ENCODE measurements around the gene RALGAPA2. TPM values are rescaled to one million over a fixed set of nuclear protein-coding genes. Genes with fewer than 3 reads are reported as not detected.

The RALGAPA2 gene
- total RNA-seq, 1 donor from 2014 or later, result 28.1 TPM

DNA sequence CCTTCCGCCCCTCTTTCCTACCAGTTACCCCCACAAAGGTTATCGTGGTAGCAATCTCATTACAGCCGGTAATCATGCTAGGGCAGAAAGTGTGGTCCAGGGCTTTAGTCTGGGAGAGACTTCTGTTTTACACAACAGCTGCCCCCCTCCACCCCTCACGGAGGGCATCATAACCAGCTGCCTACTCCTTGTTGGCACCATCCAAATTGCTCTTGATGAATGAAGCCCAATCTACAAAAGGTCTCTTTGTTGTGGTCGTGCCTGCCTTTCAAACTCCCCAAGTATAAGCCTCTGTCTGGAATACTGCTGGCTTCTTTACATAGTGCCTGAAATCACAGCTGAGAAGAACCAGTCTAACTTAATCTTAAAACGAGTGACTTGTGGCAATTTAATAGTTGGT is 186.7 kb downstream of the RALGAPA2 start:
- H3K9me3 Mint-ChIP-seq, result no peaks in the 10 kb centered on the region
- no peaks in the 10 kb centered on the region for H3K27me3 Mint-ChIP-seq
- H3K27ac Mint-ChIP-seq, result no peak overlapping the region
- H3K4me3 Mint-ChIP-seq, result no peak overlapping the region
- H3K36me3 Mint-ChIP-seq, result peaks cover 12% of the 10 kb centered on the region
- no peak for DNase-seq (ENCODE audit: extremely low spot score, unreplicated experiment)
- H3K4me1 Mint-ChIP-seq (ENCODE audit: unreplicated experiment), result peaks cover 14% of the 10 kb centered on the region
- TF ChIP-seq, protein P1, sequence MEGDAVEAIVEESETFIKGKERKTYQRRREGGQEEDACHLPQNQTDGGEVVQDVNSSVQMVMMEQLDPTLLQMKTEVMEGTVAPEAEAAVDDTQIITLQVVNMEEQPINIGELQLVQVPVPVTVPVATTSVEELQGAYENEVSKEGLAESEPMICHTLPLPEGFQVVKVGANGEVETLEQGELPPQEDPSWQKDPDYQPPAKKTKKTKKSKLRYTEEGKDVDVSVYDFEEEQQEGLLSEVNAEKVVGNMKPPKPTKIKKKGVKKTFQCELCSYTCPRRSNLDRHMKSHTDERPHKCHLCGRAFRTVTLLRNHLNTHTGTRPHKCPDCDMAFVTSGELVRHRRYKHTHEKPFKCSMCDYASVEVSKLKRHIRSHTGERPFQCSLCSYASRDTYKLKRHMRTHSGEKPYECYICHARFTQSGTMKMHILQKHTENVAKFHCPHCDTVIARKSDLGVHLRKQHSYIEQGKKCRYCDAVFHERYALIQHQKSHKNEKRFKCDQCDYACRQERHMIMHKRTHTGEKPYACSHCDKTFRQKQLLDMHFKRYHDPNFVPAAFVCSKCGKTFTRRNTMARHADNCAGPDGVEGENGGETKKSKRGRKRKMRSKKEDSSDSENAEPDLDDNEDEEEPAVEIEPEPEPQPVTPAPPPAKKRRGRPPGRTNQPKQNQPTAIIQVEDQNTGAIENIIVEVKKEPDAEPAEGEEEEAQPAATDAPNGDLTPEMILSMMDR (conservative IDR thresholded peaks at IDR 0.05), result no peak

DNA sequence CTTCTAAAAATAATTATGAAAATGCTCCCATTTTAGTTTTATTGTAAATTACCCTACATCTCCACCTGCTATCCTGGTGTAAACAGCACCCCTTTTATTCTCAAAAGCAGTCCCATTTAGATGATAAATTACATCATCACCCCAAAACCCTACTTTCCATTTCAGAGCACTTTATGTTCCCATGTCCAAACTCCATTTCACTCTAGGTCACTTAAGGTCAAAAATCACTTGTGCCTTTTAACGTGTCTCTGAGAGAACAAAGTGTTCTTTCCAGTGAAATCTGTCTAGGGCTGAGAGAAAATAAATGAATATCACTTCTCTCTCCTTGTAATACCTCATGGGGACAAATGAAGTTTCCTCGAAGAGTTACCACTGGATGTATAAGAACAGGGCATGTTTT is 187.2 kb downstream of the RALGAPA2 start:
- Mint-ChIP-seq H3K36me3 (peaks cover 15% of the 10 kb centered on the region), H3K27me3 (no peaks in the 10 kb centered on the region), H3K4me1 (ENCODE audit: unreplicated experiment) (peaks cover 14% of the 10 kb centered on the region), H3K27ac (no peak overlapping the region), H3K9me3 (no peaks in the 10 kb centered on the region), H3K4me3 (no peak overlapping the region)
- TF ChIP-seq, protein P1 (conservative IDR thresholded peaks at IDR 0.05), result no peak
- DNase-seq (ENCODE audit: extremely low spot score, unreplicated experiment), result no peak

DNA sequence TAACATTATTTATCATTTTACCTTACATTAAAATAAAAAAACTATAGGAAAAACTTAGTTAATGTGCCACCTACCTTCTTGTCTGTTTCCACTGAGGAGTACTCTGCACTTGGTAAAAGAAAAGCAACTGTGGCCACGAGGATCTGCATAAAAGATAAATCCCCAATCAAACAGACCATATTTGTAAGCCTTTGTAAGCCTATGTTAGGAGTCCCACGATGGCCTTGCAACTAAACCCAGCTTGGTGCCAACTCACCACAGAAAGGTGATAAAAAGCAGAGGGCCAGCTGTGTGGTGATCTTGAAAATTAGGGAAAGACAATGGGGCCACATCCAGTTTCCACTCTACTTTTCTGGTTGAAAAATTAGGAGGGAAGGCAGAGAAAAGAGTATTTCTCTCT is 187.7 kb downstream of the RALGAPA2 start:
- DNase-seq (ENCODE audit: extremely low spot score, unreplicated experiment), result no peak
- no peak overlapping the region for H3K27ac Mint-ChIP-seq
- no peaks in the 10 kb centered on the region for H3K27me3 Mint-ChIP-seq
- H3K9me3 Mint-ChIP-seq, result no peaks in the 10 kb centered on the region
- peaks cover 14% of the 10 kb centered on the region for H3K4me1 Mint-ChIP-seq (ENCODE audit: unreplicated experiment)
- peaks cover 18% of the 10 kb centered on the region for H3K36me3 Mint-ChIP-seq
- H3K4me3 Mint-ChIP-seq, result no peak overlapping the region
- TF ChIP-seq, protein P1 (conservative IDR thresholded peaks at IDR 0.05), result no peak

DNA sequence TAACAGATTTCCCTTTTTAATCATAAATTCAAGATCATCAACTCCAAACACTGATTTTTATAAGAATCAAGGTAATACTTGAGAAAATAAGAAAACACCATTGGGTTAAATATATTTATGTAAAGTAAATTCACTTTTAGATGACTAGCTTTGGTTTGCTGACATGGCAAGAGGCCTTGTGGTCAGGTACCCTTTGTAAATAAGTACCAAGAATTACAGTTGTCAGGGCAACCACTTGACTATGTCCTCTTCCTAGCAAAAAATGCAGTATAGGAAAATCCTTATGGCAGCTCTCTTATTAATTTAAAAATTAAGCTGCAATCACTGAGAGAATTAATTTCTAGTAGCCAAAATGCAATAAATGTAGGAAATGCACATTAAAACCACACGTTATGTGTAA is 190.7 kb downstream of the RALGAPA2 start:
- H3K27ac Mint-ChIP-seq, result no peak overlapping the region
- H3K4me3 Mint-ChIP-seq, result no peak overlapping the region
- DNase-seq (ENCODE audit: extremely low spot score, unreplicated experiment), result no peak
- H3K27me3 Mint-ChIP-seq, result no peaks in the 10 kb centered on the region
- H3K9me3 Mint-ChIP-seq, result no peaks in the 10 kb centered on the region
- TF ChIP-seq, protein P1 (conservative IDR thresholded peaks at IDR 0.05), result no peak
- H3K36me3 Mint-ChIP-seq, result peaks cover 22% of the 10 kb centered on the region
- peaks cover 8% of the 10 kb centered on the region for H3K4me1 Mint-ChIP-seq (ENCODE audit: unreplicated experiment)

DNA sequence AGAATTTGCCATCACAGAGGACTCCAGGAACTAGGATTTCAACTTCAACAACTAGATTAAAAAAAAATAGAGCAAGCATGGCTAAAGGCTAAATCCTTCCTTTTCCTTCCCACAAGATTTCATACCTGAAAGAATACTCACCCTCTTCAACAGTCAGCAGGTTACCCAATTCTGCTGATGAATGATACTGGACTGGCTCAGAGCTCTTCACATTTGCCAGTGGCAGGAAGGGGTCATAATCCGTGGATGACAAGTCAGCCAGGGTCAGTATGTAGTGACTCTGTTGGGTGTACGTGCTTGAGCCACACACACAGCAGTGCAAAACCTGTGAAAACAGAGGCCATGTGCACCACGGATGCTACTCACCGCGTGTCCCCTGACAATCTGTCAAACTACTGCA is 191.7 kb downstream of the RALGAPA2 start:
- H3K4me1 Mint-ChIP-seq (ENCODE audit: unreplicated experiment), result peaks cover 8% of the 10 kb centered on the region
- no peaks in the 10 kb centered on the region for H3K9me3 Mint-ChIP-seq
- H3K36me3 Mint-ChIP-seq, result peaks cover 20% of the 10 kb centered on the region
- H3K27ac Mint-ChIP-seq, result no peak overlapping the region
- TF ChIP-seq, protein P1 (conservative IDR thresholded peaks at IDR 0.05), result no peak
- no peak overlapping the region for H3K4me3 Mint-ChIP-seq
- no peaks in the 10 kb centered on the region for H3K27me3 Mint-ChIP-seq
- DNase-seq (ENCODE audit: extremely low spot score, unreplicated experiment), result no peak

DNA sequence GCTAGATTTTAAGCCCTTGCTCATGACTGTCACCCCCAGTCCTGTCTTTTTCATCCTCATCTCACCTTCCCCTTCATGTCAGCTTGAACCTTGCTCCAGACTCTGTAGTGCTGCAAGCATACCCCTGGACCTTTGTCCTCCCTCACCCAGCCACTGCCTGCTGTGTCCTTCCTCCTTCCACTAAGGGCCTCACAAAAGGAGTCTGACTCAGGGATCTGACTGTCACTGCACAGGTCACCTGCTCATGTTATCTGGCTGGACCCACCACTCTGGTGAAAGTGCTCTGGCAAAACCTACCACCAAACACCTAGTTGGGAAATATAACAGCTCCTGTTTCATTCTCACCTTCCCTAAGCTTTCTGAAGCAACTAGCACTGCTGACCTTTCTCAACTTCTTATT is 193.2 kb downstream of the RALGAPA2 start:
- Mint-ChIP-seq H3K9me3 (peaks cover 5% of the 10 kb centered on the region), H3K36me3 (peaks cover 26% of the 10 kb centered on the region), H3K27ac (no peak overlapping the region), H3K27me3 (no peaks in the 10 kb centered on the region), H3K4me1 (ENCODE audit: unreplicated experiment) (peaks cover 8% of the 10 kb centered on the region), H3K4me3 (no peak overlapping the region)
- DNase-seq (ENCODE audit: extremely low spot score, unreplicated experiment), result no peak
- TF ChIP-seq, protein P1 (conservative IDR thresholded peaks at IDR 0.05), result no peak

Measured in type B pancreatic cell (in vitro differentiated cells).